ENCODE results near the gene COPS2. TPM values are rescaled to one million over a fixed set of nuclear protein-coding genes. Genes with fewer than 3 reads are reported as not detected.

COPS2 gene
- total and polyA plus RNA-seq, 9 of the 15 experiments (the other 6 are each of a cell fraction or from before 2014, with no cell fraction given): 66.4 to 154 (median 117) TPM

DNA sequence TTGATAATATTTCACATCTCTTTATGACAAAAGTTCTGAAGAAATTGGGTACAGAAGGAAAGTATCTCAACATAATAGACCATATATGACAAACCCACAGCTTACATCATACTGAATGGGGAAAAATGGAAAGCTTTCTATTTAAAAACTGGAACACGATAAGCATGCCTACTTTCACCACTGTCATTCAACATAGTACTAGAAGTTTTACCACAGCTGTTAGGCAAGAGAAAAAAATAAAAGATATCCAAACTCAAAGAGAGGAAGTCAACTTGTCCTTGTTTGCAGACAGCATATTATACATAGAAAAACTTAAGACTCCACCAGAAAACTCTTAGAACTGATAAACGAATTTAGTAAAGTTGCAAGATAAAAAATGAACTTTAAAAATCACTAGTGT, 40.3 kb downstream of the COPS2 start:
- CTCF ChIA-PET (ENCODE audit: low intra/inter-chr PET ratio): no interaction called here
- POLR2A ChIA-PET: interaction anchor here (0.5 kb wide), 1 partner anchor 14 kb away, joined by 3 read pairs; no protein-coding TSS in a partner anchor

More for the DNA sequence above, 40.3 kb downstream of the COPS2 start:
- no peak for ATAC-seq
- WGBS (ENCODE audit: insufficient coverage, low coverage, missing lambda C conversion rate): 61% methylated on average over 2 of the region's 2 CpGs
- Histone ChIP-seq H3K4me2 (ENCODE audit: insufficient read depth, low read length) (no peak overlapping the region), H3K4me1 (replicated peaks in 1 of 2; ENCODE audit: control insufficient read depth in 2 of 2, insufficient read depth in 2 of 2, low read length in 2 of 2) (no peaks in the 10 kb centered on the region), H4K20me1 (replicated peaks; ENCODE audit: control insufficient read depth, insufficient read depth, low read length) (no peaks in the 10 kb centered on the region), H3K27me3 (ENCODE audit: control insufficient read depth in 2 of 2, insufficient read depth in 2 of 2, low read length in 2 of 2) (no peaks in the 10 kb centered on the region), H2AFZ (ENCODE audit: low read depth, low read length) (no peak overlapping the region), H3K79me2 (ENCODE audit: control insufficient read depth, insufficient read depth, low read length) (no peaks in the 10 kb centered on the region; the same call in 2 of the 3 replicates), H3K9me1 (ENCODE audit: control insufficient read depth, insufficient read depth, low read length) (no peaks in the 10 kb centered on the region), H3K9ac (ENCODE audit: insufficient read depth in 1 of 2, low read depth in 2 of 2, low read length in 2 of 2) (no peak overlapping the region), H3K4me3 (no peak overlapping the region), H3K27ac (ENCODE audit: extremely low read depth, low read depth, low read length) (no peak overlapping the region), H3K36me3 (ENCODE audit: control insufficient read depth, insufficient read depth, low read length) (peaks cover 36% of the 10 kb centered on the region; the same call in 2 of the 3 replicates), H3K9me3 (replicated peaks; ENCODE audit: control insufficient read depth, insufficient read depth, low read depth, low read length) (no peaks in the 10 kb centered on the region)
- TF ChIP-seq, protein P1, sequence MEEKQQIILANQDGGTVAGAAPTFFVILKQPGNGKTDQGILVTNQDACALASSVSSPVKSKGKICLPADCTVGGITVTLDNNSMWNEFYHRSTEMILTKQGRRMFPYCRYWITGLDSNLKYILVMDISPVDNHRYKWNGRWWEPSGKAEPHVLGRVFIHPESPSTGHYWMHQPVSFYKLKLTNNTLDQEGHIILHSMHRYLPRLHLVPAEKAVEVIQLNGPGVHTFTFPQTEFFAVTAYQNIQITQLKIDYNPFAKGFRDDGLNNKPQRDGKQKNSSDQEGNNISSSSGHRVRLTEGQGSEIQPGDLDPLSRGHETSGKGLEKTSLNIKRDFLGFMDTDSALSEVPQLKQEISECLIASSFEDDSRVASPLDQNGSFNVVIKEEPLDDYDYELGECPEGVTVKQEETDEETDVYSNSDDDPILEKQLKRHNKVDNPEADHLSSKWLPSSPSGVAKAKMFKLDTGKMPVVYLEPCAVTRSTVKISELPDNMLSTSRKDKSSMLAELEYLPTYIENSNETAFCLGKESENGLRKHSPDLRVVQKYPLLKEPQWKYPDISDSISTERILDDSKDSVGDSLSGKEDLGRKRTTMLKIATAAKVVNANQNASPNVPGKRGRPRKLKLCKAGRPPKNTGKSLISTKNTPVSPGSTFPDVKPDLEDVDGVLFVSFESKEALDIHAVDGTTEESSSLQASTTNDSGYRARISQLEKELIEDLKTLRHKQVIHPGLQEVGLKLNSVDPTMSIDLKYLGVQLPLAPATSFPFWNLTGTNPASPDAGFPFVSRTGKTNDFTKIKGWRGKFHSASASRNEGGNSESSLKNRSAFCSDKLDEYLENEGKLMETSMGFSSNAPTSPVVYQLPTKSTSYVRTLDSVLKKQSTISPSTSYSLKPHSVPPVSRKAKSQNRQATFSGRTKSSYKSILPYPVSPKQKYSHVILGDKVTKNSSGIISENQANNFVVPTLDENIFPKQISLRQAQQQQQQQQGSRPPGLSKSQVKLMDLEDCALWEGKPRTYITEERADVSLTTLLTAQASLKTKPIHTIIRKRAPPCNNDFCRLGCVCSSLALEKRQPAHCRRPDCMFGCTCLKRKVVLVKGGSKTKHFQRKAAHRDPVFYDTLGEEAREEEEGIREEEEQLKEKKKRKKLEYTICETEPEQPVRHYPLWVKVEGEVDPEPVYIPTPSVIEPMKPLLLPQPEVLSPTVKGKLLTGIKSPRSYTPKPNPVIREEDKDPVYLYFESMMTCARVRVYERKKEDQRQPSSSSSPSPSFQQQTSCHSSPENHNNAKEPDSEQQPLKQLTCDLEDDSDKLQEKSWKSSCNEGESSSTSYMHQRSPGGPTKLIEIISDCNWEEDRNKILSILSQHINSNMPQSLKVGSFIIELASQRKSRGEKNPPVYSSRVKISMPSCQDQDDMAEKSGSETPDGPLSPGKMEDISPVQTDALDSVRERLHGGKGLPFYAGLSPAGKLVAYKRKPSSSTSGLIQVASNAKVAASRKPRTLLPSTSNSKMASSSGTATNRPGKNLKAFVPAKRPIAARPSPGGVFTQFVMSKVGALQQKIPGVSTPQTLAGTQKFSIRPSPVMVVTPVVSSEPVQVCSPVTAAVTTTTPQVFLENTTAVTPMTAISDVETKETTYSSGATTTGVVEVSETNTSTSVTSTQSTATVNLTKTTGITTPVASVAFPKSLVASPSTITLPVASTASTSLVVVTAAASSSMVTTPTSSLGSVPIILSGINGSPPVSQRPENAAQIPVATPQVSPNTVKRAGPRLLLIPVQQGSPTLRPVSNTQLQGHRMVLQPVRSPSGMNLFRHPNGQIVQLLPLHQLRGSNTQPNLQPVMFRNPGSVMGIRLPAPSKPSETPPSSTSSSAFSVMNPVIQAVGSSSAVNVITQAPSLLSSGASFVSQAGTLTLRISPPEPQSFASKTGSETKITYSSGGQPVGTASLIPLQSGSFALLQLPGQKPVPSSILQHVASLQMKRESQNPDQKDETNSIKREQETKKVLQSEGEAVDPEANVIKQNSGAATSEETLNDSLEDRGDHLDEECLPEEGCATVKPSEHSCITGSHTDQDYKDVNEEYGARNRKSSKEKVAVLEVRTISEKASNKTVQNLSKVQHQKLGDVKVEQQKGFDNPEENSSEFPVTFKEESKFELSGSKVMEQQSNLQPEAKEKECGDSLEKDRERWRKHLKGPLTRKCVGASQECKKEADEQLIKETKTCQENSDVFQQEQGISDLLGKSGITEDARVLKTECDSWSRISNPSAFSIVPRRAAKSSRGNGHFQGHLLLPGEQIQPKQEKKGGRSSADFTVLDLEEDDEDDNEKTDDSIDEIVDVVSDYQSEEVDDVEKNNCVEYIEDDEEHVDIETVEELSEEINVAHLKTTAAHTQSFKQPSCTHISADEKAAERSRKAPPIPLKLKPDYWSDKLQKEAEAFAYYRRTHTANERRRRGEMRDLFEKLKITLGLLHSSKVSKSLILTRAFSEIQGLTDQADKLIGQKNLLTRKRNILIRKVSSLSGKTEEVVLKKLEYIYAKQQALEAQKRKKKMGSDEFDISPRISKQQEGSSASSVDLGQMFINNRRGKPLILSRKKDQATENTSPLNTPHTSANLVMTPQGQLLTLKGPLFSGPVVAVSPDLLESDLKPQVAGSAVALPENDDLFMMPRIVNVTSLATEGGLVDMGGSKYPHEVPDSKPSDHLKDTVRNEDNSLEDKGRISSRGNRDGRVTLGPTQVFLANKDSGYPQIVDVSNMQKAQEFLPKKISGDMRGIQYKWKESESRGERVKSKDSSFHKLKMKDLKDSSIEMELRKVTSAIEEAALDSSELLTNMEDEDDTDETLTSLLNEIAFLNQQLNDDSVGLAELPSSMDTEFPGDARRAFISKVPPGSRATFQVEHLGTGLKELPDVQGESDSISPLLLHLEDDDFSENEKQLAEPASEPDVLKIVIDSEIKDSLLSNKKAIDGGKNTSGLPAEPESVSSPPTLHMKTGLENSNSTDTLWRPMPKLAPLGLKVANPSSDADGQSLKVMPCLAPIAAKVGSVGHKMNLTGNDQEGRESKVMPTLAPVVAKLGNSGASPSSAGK (IDR thresholded peaks at IDR 0.05): no peak
- TF ChIP-seq TBP (optimal IDR thresholded peaks at IDR 0.05; ENCODE audit: low read depth, low read length) (no peak), SREBF2 (CRISPR knock-in tag; IDR thresholded peaks at IDR 0.05) (no peak)
- TF ChIP-seq, protein P2, sequence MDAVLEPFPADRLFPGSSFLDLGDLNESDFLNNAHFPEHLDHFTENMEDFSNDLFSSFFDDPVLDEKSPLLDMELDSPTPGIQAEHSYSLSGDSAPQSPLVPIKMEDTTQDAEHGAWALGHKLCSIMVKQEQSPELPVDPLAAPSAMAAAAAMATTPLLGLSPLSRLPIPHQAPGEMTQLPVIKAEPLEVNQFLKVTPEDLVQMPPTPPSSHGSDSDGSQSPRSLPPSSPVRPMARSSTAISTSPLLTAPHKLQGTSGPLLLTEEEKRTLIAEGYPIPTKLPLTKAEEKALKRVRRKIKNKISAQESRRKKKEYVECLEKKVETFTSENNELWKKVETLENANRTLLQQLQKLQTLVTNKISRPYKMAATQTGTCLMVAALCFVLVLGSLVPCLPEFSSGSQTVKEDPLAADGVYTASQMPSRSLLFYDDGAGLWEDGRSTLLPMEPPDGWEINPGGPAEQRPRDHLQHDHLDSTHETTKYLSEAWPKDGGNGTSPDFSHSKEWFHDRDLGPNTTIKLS (IDR thresholded peaks at IDR 0.05; ENCODE audit: borderline replicate concordance, low read depth): no peak
- intact Hi-C loops (cut with micrococcal nuclease): no loop called here
- no peak for FAIRE-seq
- DNase-seq (ENCODE audit: extremely low read depth in 1 of 4, low spot score in 3 of 4): no peak
- in situ Hi-C loops (cut with MboI): no loop called here
- no TSS peak for BruUV-seq (replicated peaks)
